HepG2 (cell line): ENCODE data around the gene TMEM129. TPM values are rescaled to one million over a fixed set of nuclear protein-coding genes. Genes with fewer than 3 reads are reported as not detected.

Experiments
- ARHGAP35 ChIP-seq: sonication (generic); formaldehyde crosslinking; IDR thresholded peaks from 2 replicates; pipeline ENCODE4 v1.9.0; 2022; ENCODE audit warnings: mild to moderate bottlenecking, inconsistent platforms, moderate library complexity, missing genetic modification reagents, borderline replicate concordance
- BCL6 ChIP-seq: IDR thresholded peaks from 2 replicates; pipeline ENCODE4 v1.6.1; 2016; ENCODE audit warnings: missing genetic modification reagents, missing compliant biosample characterization
- DNMT1 ChIP-seq: sonication (generic); formaldehyde crosslinking; IDR thresholded peaks from 2 replicates; pipeline ENCODE4 v1.5.1; 2020; ENCODE audit warnings: mild to moderate bottlenecking, missing genetic modification reagents
- ERF ChIP-seq: IDR thresholded peaks from 2 replicates; pipeline ENCODE4 v1.6.1; 2018; ENCODE audit warnings: missing biosample characterization, missing genetic modification reagents
- NBN ChIP-seq: fragments of 450-650 bp; conservative IDR thresholded peaks from 2 replicates; pipeline ENCODE4 v1.6.1; 2017
- PRMT3 ChIP-seq: sonication (generic); formaldehyde crosslinking; IDR thresholded peaks from 2 replicates; pipeline ENCODE4 v1.8.1; 2022; ENCODE audit warnings: low read depth, mild to moderate bottlenecking, moderate library complexity, missing genetic modification reagents, borderline replicate concordance
- RARA ChIP-seq: IDR thresholded peaks from 2 replicates; pipeline ENCODE4 v1.6.1; 2016; ENCODE audit warnings: missing genetic modification reagents, missing compliant biosample characterization
- SAP130 ChIP-seq: IDR thresholded peaks from 2 replicates; pipeline ENCODE4 v1.6.1; 2016; ENCODE audit warnings: low read depth
- ZFP36L1 ChIP-seq: sonication (generic); formaldehyde crosslinking; IDR thresholded peaks from 2 replicates; pipeline ENCODE4 v1.8.0; 2022; ENCODE audit warnings: mild to moderate bottlenecking, missing genetic modification reagents, moderate library complexity
- ZNF451 ChIP-seq: sonication (generic); formaldehyde crosslinking; IDR thresholded peaks from 2 replicates; pipeline ENCODE4 v1.5.0; 2020; ENCODE audit warnings: mild to moderate bottlenecking, missing genetic modification reagents
- ZNF569 ChIP-seq: sonication (generic); formaldehyde crosslinking; IDR thresholded peaks from 2 replicates; pipeline ENCODE4 v1.5.0; 2020; ENCODE audit warnings: mild to moderate bottlenecking, missing genetic modification reagents, moderate library complexity, borderline replicate concordance
- ZNF781 ChIP-seq: sonication (generic); formaldehyde crosslinking; IDR thresholded peaks from 2 replicates; pipeline ENCODE4 v1.5.1; 2020; ENCODE audit warnings: borderline replicate concordance, mild to moderate bottlenecking, missing genetic modification reagents; ENCODE audit errors: not compliant biosample characterization
- polyA plus RNA-seq, 8 experiments: library from polyadenylated mRNA; depleted of rRNA in 3 of 8; stranded (reverse) in 7 of 8; unstranded in 1 of 8; fragments of >200 nt; fragmentation: Illumina TruSeq in 4 of 8; extraction: Trizol in 4 of 8; gene quantifications; 2 replicates each; pipeline versions ENCODE4 v1.2.1 to v1.2.3, GENCODE V29; 2011 to 2016; ENCODE audit warnings: low read depth in 4 of 8, missing spikeins in 1 of 8, mixed read lengths in 1 of 8; ENCODE audit not compliant: insufficient read depth in 1 of 8
- total RNA-seq, 5 experiments: library from RNA; depleted of rRNA; stranded (reverse); fragments of >200 nt; fragmentation: Illumina TruSeq; extraction: Trizol; gene quantifications; 2 replicates each; pipeline ENCODE4 v1.2.3, GENCODE V29; 2016; ENCODE audit warnings: low read depth in 1 of 5
- TF ChIP-seq, protein P1 (sequence below): sonication (generic); formaldehyde crosslinking; IDR thresholded peaks from 2 replicates; pipeline ENCODE4 v1.4.0; 2020; ENCODE audit warnings: missing genetic modification reagents, borderline replicate concordance
- TF ChIP-seq, protein P2 (sequence below): sonication (generic); formaldehyde crosslinking; IDR thresholded peaks from 2 replicates; pipeline ENCODE4 v1.8.0; 2022; ENCODE audit warnings: mild to moderate bottlenecking, missing genetic modification reagents, borderline replicate concordance
- TF ChIP-seq, protein P3 (sequence below): sonication (generic); formaldehyde crosslinking; IDR thresholded peaks from 2 replicates; pipeline ENCODE4 v1.4.0; 2020; ENCODE audit warnings: missing genetic modification reagents
- TF ChIP-seq, protein P4 (sequence below): sonication (generic); formaldehyde crosslinking; IDR thresholded peaks from 2 replicates; pipeline ENCODE4 v1.4.0; 2020; ENCODE audit warnings: mild to moderate bottlenecking, missing genetic modification reagents
- TF ChIP-seq, protein P5 (sequence below): sonication (generic); formaldehyde crosslinking; conservative IDR thresholded peaks from 2 replicates; pipeline ENCODE4 v1.5.0; 2020; ENCODE audit warnings: missing genetic modification reagents

Gene TMEM129
- total and polyA plus RNA-seq, 2 of the 13 experiments (the other 11 are each of a cell fraction or from before 2014, with no cell fraction given): 19.0 to 25.8 TPM

DNA sequence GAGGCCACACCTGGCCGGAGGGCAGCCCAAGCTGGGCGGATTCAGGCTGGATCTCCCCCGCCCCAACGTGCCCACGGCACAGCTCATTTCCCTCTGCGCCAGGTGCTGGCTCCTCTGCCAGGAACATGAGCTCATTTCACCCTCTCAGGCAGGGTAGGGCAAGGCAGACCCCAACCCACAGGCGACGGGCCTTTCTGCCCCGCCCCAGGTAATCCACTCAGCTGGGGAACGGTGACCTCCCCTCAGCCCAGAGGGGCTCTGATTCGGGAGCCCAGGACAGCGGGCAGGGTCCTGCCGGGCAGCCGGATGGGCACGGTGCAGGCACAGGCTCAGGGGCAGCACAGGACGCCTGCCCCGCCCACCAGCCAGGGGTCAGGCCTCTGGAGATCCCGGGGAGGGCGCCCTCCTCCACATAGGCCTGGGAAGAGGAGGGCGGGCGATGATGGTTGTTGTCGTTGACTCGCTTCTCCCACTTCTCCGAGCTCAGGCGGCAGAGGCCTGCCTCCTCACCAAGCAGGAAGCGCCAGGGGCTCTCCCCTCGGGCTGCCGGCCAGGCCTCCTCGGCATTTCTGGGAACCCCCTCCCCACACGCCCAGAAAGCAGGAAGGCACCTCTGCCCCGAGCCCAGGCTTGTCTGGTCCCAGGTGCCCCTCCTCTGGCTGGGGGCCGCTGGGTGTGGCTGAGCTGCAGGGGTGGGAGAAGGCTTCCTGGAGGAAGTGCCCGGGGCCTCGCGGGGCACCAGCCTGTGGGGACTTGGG, 31.3 kb upstream of the TMEM129 start (continued):
- TF ChIP-seq, protein P1, sequence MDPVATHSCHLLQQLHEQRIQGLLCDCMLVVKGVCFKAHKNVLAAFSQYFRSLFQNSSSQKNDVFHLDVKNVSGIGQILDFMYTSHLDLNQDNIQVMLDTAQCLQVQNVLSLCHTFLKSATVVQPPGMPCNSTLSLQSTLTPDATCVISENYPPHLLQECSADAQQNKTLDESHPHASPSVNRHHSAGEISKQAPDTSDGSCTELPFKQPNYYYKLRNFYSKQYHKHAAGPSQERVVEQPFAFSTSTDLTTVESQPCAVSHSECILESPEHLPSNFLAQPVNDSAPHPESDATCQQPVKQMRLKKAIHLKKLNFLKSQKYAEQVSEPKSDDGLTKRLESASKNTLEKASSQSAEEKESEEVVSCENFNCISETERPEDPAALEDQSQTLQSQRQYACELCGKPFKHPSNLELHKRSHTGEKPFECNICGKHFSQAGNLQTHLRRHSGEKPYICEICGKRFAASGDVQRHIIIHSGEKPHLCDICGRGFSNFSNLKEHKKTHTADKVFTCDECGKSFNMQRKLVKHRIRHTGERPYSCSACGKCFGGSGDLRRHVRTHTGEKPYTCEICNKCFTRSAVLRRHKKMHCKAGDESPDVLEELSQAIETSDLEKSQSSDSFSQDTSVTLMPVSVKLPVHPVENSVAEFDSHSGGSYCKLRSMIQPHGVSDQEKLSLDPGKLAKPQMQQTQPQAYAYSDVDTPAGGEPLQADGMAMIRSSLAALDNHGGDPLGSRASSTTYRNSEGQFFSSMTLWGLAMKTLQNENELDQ (CRISPR knock-in tag): no peak
- TF ChIP-seq ZFP36L1 (CRISPR knock-in tag) (no peak), ERF (CRISPR knock-in tag) (peak; percentile 59), SAP130 (CRISPR knock-in tag) (peak; percentile 61), BCL6 (CRISPR knock-in tag) (0 out of 2 replicates have a peak, but pooled peaks have one; percentile 18), PRMT3 (CRISPR knock-in tag) (no peak), NBN (no peak), DNMT1 (CRISPR knock-in tag) (no peak), ZNF781 (CRISPR knock-in tag) (no peak), ZNF569 (CRISPR knock-in tag) (no peak), RARA (CRISPR knock-in tag) (0 out of 2 replicates have a peak, but pooled peaks have one; percentile 8), ZNF451 (CRISPR knock-in tag) (no peak; the same call in 1 of the 2 replicates), ARHGAP35 (CRISPR knock-in tag) (0 out of 2 replicates have a peak, but pooled peaks have one; percentile 22)
- TF ChIP-seq, protein P2, sequence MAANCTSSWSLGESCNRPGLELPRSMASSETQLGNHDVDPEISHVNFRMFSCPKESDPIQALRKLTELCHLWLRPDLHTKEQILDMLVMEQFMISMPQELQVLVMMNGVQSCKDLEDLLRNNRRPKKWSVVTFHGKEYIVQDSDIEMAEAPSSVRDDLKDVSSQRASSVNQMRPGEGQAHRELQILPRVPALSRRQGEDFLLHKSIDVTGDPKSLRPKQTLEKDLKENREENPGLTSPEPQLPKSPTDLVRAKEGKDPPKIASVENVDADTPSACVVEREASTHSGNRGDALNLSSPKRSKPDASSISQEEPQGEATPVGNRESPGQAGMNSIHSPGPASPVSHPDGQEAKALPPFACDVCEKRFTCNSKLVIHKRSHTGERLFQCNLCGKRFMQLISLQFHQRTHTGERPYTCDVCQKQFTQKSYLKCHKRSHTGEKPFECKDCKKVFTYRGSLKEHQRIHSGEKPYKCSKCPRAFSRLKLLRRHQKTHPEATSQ: no peak
- TF ChIP-seq, protein P3, sequence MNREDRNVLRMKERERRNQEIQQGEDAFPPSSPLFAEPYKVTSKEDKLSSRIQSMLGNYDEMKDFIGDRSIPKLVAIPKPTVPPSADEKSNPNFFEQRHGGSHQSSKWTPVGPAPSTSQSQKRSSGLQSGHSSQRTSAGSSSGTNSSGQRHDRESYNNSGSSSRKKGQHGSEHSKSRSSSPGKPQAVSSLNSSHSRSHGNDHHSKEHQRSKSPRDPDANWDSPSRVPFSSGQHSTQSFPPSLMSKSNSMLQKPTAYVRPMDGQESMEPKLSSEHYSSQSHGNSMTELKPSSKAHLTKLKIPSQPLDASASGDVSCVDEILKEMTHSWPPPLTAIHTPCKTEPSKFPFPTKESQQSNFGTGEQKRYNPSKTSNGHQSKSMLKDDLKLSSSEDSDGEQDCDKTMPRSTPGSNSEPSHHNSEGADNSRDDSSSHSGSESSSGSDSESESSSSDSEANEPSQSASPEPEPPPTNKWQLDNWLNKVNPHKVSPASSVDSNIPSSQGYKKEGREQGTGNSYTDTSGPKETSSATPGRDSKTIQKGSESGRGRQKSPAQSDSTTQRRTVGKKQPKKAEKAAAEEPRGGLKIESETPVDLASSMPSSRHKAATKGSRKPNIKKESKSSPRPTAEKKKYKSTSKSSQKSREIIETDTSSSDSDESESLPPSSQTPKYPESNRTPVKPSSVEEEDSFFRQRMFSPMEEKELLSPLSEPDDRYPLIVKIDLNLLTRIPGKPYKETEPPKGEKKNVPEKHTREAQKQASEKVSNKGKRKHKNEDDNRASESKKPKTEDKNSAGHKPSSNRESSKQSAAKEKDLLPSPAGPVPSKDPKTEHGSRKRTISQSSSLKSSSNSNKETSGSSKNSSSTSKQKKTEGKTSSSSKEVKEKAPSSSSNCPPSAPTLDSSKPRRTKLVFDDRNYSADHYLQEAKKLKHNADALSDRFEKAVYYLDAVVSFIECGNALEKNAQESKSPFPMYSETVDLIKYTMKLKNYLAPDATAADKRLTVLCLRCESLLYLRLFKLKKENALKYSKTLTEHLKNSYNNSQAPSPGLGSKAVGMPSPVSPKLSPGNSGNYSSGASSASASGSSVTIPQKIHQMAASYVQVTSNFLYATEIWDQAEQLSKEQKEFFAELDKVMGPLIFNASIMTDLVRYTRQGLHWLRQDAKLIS (CRISPR knock-in tag): no peak
- TF ChIP-seq, protein P4, sequence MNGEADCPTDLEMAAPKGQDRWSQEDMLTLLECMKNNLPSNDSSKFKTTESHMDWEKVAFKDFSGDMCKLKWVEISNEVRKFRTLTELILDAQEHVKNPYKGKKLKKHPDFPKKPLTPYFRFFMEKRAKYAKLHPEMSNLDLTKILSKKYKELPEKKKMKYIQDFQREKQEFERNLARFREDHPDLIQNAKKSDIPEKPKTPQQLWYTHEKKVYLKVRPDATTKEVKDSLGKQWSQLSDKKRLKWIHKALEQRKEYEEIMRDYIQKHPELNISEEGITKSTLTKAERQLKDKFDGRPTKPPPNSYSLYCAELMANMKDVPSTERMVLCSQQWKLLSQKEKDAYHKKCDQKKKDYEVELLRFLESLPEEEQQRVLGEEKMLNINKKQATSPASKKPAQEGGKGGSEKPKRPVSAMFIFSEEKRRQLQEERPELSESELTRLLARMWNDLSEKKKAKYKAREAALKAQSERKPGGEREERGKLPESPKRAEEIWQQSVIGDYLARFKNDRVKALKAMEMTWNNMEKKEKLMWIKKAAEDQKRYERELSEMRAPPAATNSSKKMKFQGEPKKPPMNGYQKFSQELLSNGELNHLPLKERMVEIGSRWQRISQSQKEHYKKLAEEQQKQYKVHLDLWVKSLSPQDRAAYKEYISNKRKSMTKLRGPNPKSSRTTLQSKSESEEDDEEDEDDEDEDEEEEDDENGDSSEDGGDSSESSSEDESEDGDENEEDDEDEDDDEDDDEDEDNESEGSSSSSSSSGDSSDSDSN (CRISPR knock-in tag): peak; percentile 46; the same call in 1 of the 2 replicates
- TF ChIP-seq, protein P5, sequence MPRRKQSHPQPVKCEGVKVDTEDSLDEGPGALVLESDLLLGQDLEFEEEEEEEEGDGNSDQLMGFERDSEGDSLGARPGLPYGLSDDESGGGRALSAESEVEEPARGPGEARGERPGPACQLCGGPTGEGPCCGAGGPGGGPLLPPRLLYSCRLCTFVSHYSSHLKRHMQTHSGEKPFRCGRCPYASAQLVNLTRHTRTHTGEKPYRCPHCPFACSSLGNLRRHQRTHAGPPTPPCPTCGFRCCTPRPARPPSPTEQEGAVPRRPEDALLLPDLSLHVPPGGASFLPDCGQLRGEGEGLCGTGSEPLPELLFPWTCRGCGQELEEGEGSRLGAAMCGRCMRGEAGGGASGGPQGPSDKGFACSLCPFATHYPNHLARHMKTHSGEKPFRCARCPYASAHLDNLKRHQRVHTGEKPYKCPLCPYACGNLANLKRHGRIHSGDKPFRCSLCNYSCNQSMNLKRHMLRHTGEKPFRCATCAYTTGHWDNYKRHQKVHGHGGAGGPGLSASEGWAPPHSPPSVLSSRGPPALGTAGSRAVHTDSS: no peak
